Measurements from ENCODE around the gene PLEK. TPM values are rescaled to one million over a fixed set of nuclear protein-coding genes. Genes with fewer than 3 reads are reported as not detected.
"Not testable (repeated sequence)": the region's sequence is repeated elsewhere in the genome, so short reads cannot be mapped to it uniquely, and the experiment has no call there.

PLEK gene
- total RNA-seq, 1 donor from 2014 or later = 0.65 TPM

- DNase-seq (ENCODE audit: low read depth) = no peak
These were observed 19.5 kb downstream of the PLEK start for GRCh38 chr2:68384485-68385107.

GRCh38 chr2:68385220-68385906 lies 20.3 kb downstream of the PLEK start:
- no peak for DNase-seq (ENCODE audit: low read depth)

- DNase-seq (ENCODE audit: low read depth) = no peak
These were observed 20.8 kb downstream of the PLEK start for GRCh38 chr2:68385907-68386287.

GRCh38 chr2:68386365-68386764 lies 21.3 kb downstream of the PLEK start:
- DNase-seq (ENCODE audit: low read depth) = peak; percentile 32

GRCh38 chr2:68387408-68388350 lies 22.6 kb downstream of the PLEK start:
- DNase-seq (ENCODE audit: low read depth) = no peak

- no peak for DNase-seq (ENCODE audit: low read depth)
These were observed 23.3 kb downstream of the PLEK start for GRCh38 chr2:68388358-68388757.

- no peak for DNase-seq (ENCODE audit: low read depth)
These were observed 23.7 kb downstream of the PLEK start for GRCh38 chr2:68388772-68389171.

- DNase-seq (ENCODE audit: low read depth) = no peak
These were observed 25.0 kb downstream of the PLEK start for GRCh38 chr2:68390114-68390513.

GRCh38 chr2:68390586-68390985 lies 25.5 kb downstream of the PLEK start:
- no peak for DNase-seq (ENCODE audit: low read depth)

GRCh38 chr2:68391099-68391498 lies 26.0 kb downstream of the PLEK start:
- DNase-seq (ENCODE audit: low read depth) = no peak

- no peak for DNase-seq (ENCODE audit: low read depth)
These were observed 26.8 kb downstream of the PLEK start for GRCh38 chr2:68391869-68392268.

GRCh38 chr2:68396093-68396492 lies 31.0 kb downstream of the PLEK start:
- DNase-seq (ENCODE audit: low read depth) = no peak

- not testable (repeated sequence) for DNase-seq (ENCODE audit: low read depth)
These were observed 32.7 kb downstream of the PLEK start for GRCh38 chr2:68397704-68398263.

- DNase-seq (ENCODE audit: low read depth) = peak; percentile 21
These were observed 38.1 kb downstream of the PLEK start for GRCh38 chr2:68403199-68403644.

GRCh38 chr2:68404164-68404563 lies 39.1 kb downstream of the PLEK start:
- DNase-seq (ENCODE audit: low read depth) = no peak

- no peak for DNase-seq (ENCODE audit: low read depth)
These were observed 40.1 kb downstream of the PLEK start for GRCh38 chr2:68404893-68405799.

GRCh38 chr2:68411397-68412126 lies 46.5 kb downstream of the PLEK start:
- DNase-seq (ENCODE audit: low read depth) = no peak

- DNase-seq (ENCODE audit: low read depth) = no peak
These were observed 47.2 kb downstream of the PLEK start for GRCh38 chr2:68412127-68412819.

GRCh38 chr2:68413466-68413865 lies 48.4 kb downstream of the PLEK start:
- DNase-seq (ENCODE audit: low read depth) = no peak

GRCh38 chr2:68414452-68414851 lies 49.4 kb downstream of the PLEK start:
- DNase-seq (ENCODE audit: low read depth) = no peak

Data from renal cortical epithelial cell (primary cell).